ENCODE measurements around the gene KATNIP.

KATNIP gene

GRCh38 chr16:27547134-27547533 lies 2.8 kb upstream of the KATNIP start:
- TF ChIP-seq CTCF (IDR thresholded peaks at IDR 0.05; ENCODE audit: borderline replicate concordance, insufficient read depth, low read depth, low read length) = no peak
- H3K4me3 ChIP-seq (ENCODE audit: low read depth, low read length) = no peak overlapping the region

GRCh38 chr16:27547851-27548250 lies 2.1 kb upstream of the KATNIP start:
- H3K4me3 ChIP-seq (ENCODE audit: low read depth, low read length) = no peak overlapping the region
- TF ChIP-seq CTCF (IDR thresholded peaks at IDR 0.05; ENCODE audit: borderline replicate concordance, insufficient read depth, low read depth, low read length) = no peak

GRCh38 chr16:27549464-27549745 lies 539 bp upstream of the KATNIP start:
- peak overlapping the region; percentile 75 for H3K4me3 ChIP-seq (ENCODE audit: low read depth, low read length)
- no peak for TF ChIP-seq CTCF (IDR thresholded peaks at IDR 0.05; ENCODE audit: borderline replicate concordance, insufficient read depth, low read depth, low read length)

GRCh38 chr16:27550582-27550920 lies 607 bp downstream of the KATNIP start:
- TF ChIP-seq CTCF (IDR thresholded peaks at IDR 0.05; ENCODE audit: borderline replicate concordance, insufficient read depth, low read depth, low read length) = no peak
- peak overlapping the region; percentile 79 for H3K4me3 ChIP-seq (ENCODE audit: low read depth, low read length)

GRCh38 chr16:27551036-27551435 lies 1.1 kb downstream of the KATNIP start:
- TF ChIP-seq CTCF (IDR thresholded peaks at IDR 0.05; ENCODE audit: borderline replicate concordance, insufficient read depth, low read depth, low read length) = no peak

GRCh38 chr16:27556471-27556870 lies 6.5 kb downstream of the KATNIP start:
- no peak overlapping the region for H3K4me3 ChIP-seq (ENCODE audit: low read depth, low read length)
- TF ChIP-seq CTCF (IDR thresholded peaks at IDR 0.05; ENCODE audit: borderline replicate concordance, insufficient read depth, low read depth, low read length) = no peak

More at GRCh38 chr16:27551036-27551435, 1.1 kb downstream of the KATNIP start:
- H3K4me3 ChIP-seq (ENCODE audit: low read depth, low read length) = no peak overlapping the region

- no peak overlapping the region for H3K4me3 ChIP-seq (ENCODE audit: low read depth, low read length)
- no peak for TF ChIP-seq CTCF (IDR thresholded peaks at IDR 0.05; ENCODE audit: borderline replicate concordance, insufficient read depth, low read depth, low read length)
These were observed 8.5 kb downstream of the KATNIP start for GRCh38 chr16:27558434-27558833.

Measured in GM12875 (cell line).